ENCODE measurements around the gene ATP11B.
"Not testable (repeated sequence)": the region's sequence is repeated elsewhere in the genome, so short reads cannot be mapped to it uniquely, and the experiment has no call there.

ATP11B gene

GRCh38 chr3:182837855-182838454, 44.7 kb downstream of the ATP11B start:
- no peak for DNase-seq (ENCODE audit: low read depth)

- no peak for DNase-seq (ENCODE audit: low read depth)
These were observed 50.2 kb downstream of the ATP11B start for GRCh38 chr3:182843478-182843877.

- DNase-seq (ENCODE audit: low read depth), result no peak
These were observed 55.6 kb downstream of the ATP11B start for GRCh38 chr3:182848906-182849305.

GRCh38 chr3:182855076-182855475, 61.8 kb downstream of the ATP11B start:
- no peak for DNase-seq (ENCODE audit: low read depth)

GRCh38 chr3:182861348-182861747, 68.0 kb downstream of the ATP11B start:
- DNase-seq (ENCODE audit: low read depth), result no peak

- DNase-seq (ENCODE audit: low read depth), result no peak
These were observed 69.0 kb downstream of the ATP11B start for GRCh38 chr3:182862159-182862860.

- DNase-seq (ENCODE audit: low read depth), result no peak
These were observed 75.8 kb downstream of the ATP11B start for GRCh38 chr3:182869059-182869458.

- DNase-seq (ENCODE audit: low read depth), result not testable (repeated sequence)
These were observed 77.6 kb downstream of the ATP11B start for GRCh38 chr3:182870917-182871316.

GRCh38 chr3:182879031-182879611, 85.8 kb downstream of the ATP11B start:
- no peak for DNase-seq (ENCODE audit: low read depth)

- DNase-seq (ENCODE audit: low read depth), result no peak
These were observed 93.2 kb downstream of the ATP11B start for GRCh38 chr3:182886497-182886896.

GRCh38 chr3:182889948-182890629, 96.8 kb downstream of the ATP11B start:
- no peak for DNase-seq (ENCODE audit: low read depth)

- DNase-seq (ENCODE audit: low read depth), result no peak
These were observed 98.1 kb downstream of the ATP11B start for GRCh38 chr3:182891364-182891763.

GRCh38 chr3:182892226-182892625, 98.9 kb downstream of the ATP11B start:
- no peak for DNase-seq (ENCODE audit: low read depth)

- DNase-seq (ENCODE audit: low read depth), result no peak
These were observed 102.3 kb downstream of the ATP11B start for GRCh38 chr3:182895513-182896112.

- DNase-seq (ENCODE audit: low read depth), result no peak
These were observed 103.2 kb downstream of the ATP11B start for GRCh38 chr3:182896553-182896952.

GRCh38 chr3:182902236-182902635, 108.9 kb downstream of the ATP11B start:
- DNase-seq (ENCODE audit: low read depth), result no peak

GRCh38 chr3:182904164-182904563, 110.9 kb downstream of the ATP11B start:
- DNase-seq (ENCODE audit: low read depth), result no peak

- no peak for DNase-seq (ENCODE audit: low read depth)
These were observed 112.3 kb downstream of the ATP11B start for GRCh38 chr3:182905623-182906022.

GRCh38 chr3:182906036-182906435, 112.7 kb downstream of the ATP11B start:
- no peak for DNase-seq (ENCODE audit: low read depth)

- no peak for DNase-seq (ENCODE audit: low read depth)
These were observed 115.2 kb downstream of the ATP11B start for GRCh38 chr3:182908471-182908870.

- no peak for DNase-seq (ENCODE audit: low read depth)
These were observed 116.2 kb downstream of the ATP11B start for GRCh38 chr3:182909318-182910040.

All from stimulated activated CD4-positive, alpha-beta T cell treated with anti-CD3 and anti-CD28 coated beads, Interleukin-2, amount 100 ng/mL, for 4 hours (primary cell).